B cell (primary cell): ENCODE results near the gene CFAP77. TPM values are rescaled to one million over a fixed set of nuclear protein-coding genes. Genes with fewer than 3 reads are reported as not detected.

Source experiments
- ATAC-seq: fragments of 200-7000 bp; cut with Tn5 transposase; one replicate; pipeline ENCODE4 v1.10.0; 2021; ENCODE audit warnings: low read depth, mild to moderate bottlenecking, moderate number of reproducible peaks, moderate library complexity
- CTCF ChIA-PET: fragments of 350-600 bp; sonication (Branson Sonifier 250); formaldehyde crosslinking; loops from one replicate; lab custom pipeline; 2021; ENCODE audit warnings: antibody characterized with exemption, inconsistent platforms; lab: Charles Lee
- POLR2A ChIA-PET: fragments of 350-600 bp; sonication (Branson Sonifier 250); formaldehyde crosslinking; loops from one replicate; lab custom pipeline; 2021; ENCODE audit warnings: antibody characterized with exemption; lab: Charles Lee
- DNase-seq: peaks from one replicate; pipeline ENCODE4 v3.0.0; 2013
- H2AFZ ChIP-seq: 2 replicates; pipeline ENCODE4 v1.6.1; 2012; ENCODE audit warnings: mild to moderate bottlenecking, low read depth, low read length; ENCODE audit not compliant: insufficient read depth, poor library complexity, severe bottlenecking
- H3K27ac ChIP-seq, 2 donors: 1 replicate in 1 of 2; 2 replicates in 1 of 2; pipeline ENCODE4 v1.5.1; 2012 to 2013; ENCODE audit warnings: low read length in 2 of 2, mild to moderate bottlenecking in 2 of 2, moderate library complexity in 1 of 2
- H3K27me3 ChIP-seq, 4 experiments: fragments of 200-600 bp in 1 of 4; sonication (generic) in 1 of 4; replicated peaks in 1 of 4; 1 replicate in 2 of 4; 2 replicates in 2 of 4; pipeline versions ENCODE4 v1.6.1 to v1.7.0; 2013 to 2016; ENCODE audit warnings: low read length in 3 of 4, mild to moderate bottlenecking in 2 of 4, mixed read lengths in 1 of 4, moderate library complexity in 1 of 4; ENCODE audit not compliant: insufficient read depth in 4 of 4, control insufficient read depth in 3 of 4; ENCODE audit errors: control extremely low read depth in 1 of 4
- H3K36me3 ChIP-seq, 2 experiments: replicated peaks in 1 of 2; 1 replicate in 1 of 2; 2 replicates in 1 of 2; pipeline versions ENCODE4 v1.6.1 to v1.7.1; 2013; ENCODE audit warnings: low read length in 1 of 2; ENCODE audit not compliant: insufficient read depth in 2 of 2, control insufficient read depth in 1 of 2; ENCODE audit errors: control extremely low read depth in 1 of 2, extremely low read depth in 1 of 2
- H3K4me1 ChIP-seq, 2 donors: fragments of 200-600 bp in 1 of 2; sonication (generic) in 1 of 2; 1 replicate in 1 of 2; 2 replicates in 1 of 2; pipeline versions ENCODE4 v1.5.1 to v1.6.1; 2013 to 2017; ENCODE audit warnings: low read length in 2 of 2; ENCODE audit not compliant: control insufficient read depth in 2 of 2, insufficient read depth in 2 of 2
- H3K4me2 ChIP-seq: replicated peaks from 2 replicates; pipeline ENCODE3; 2012; ENCODE audit warnings: mild to moderate bottlenecking, low read depth, low read length; ENCODE audit not compliant: poor library complexity, severe bottlenecking
- H3K4me3 ChIP-seq, 5 experiments: fragments of 200-600 bp in 1 of 5; sonication (generic) in 1 of 5; 1 replicate in 3 of 5; 2 replicates in 2 of 5; pipeline versions ENCODE4 v1.5.1 to v1.7.0; 2011 to 2016; ENCODE audit warnings: low read length in 4 of 5, mild to moderate bottlenecking in 4 of 5, low read depth in 2 of 5, control low read depth in 1 of 5, moderate library complexity in 1 of 5; ENCODE audit not compliant: insufficient read depth in 1 of 5; ENCODE audit errors: control extremely low read depth in 1 of 5, extremely low read depth in 1 of 5
- H3K79me2 ChIP-seq: fragments of 200-600 bp; sonication (generic); one replicate; pipeline ENCODE4 v1.6.0; 2016; ENCODE audit warnings: low read length; ENCODE audit not compliant: control insufficient read depth, insufficient read depth
- H3K9ac ChIP-seq: fragments of 200-600 bp; sonication (generic); 2 replicates; pipeline ENCODE4 v1.6.1; 2017; ENCODE audit warnings: mild to moderate bottlenecking, low read length, moderate library complexity
- H3K9me3 ChIP-seq, 3 donors: one replicate each; pipeline versions ENCODE4 v1.6.1 to v1.7.1; 2013; ENCODE audit warnings: low read length in 2 of 3; ENCODE audit not compliant: control insufficient read depth in 2 of 3, insufficient read depth in 1 of 3; ENCODE audit errors: control extremely low read depth in 1 of 3
- H4K20me1 ChIP-seq: 2 replicates; pipeline ENCODE4 v1.6.0; 2012; ENCODE audit warnings: mild to moderate bottlenecking, low read length; ENCODE audit not compliant: insufficient read depth, control insufficient read depth, poor library complexity, severe bottlenecking
- H3K27ac Mint-ChIP-seq: one replicate; pipeline ENCODE4 v1.8.0; 2021; ENCODE audit warnings: mixed read lengths
- H3K27me3 Mint-ChIP-seq: one replicate; pipeline ENCODE4 v1.8.0; 2021; ENCODE audit warnings: mixed read lengths
- H3K4me1 Mint-ChIP-seq: one replicate; pipeline ENCODE4 v1.8.0; 2021; ENCODE audit warnings: mixed read lengths
- H3K4me3 Mint-ChIP-seq: one replicate; pipeline ENCODE4 v1.8.0; 2021; ENCODE audit warnings: mixed read lengths
- H3K9me3 Mint-ChIP-seq: one replicate; pipeline ENCODE4 v1.8.0; 2022; ENCODE audit warnings: mixed read lengths; ENCODE audit not compliant: insufficient read depth
- EZH2 ChIP-seq: IDR thresholded peaks from 2 replicates; pipeline ENCODE4 v1.6.1; 2012; ENCODE audit warnings: borderline replicate concordance, low read depth, mild to moderate bottlenecking, moderate library complexity, low read length; ENCODE audit not compliant: insufficient read depth, poor library complexity, severe bottlenecking
- WGBS: methylation state at CpG from one replicate; pipeline ENCODE4 v1.1.5; 2013; ENCODE audit warnings: missing lambda C conversion rate; ENCODE audit not compliant: insufficient coverage; 5-methylcytosine and 5-hydroxymethylcytosine counted together
- intact Hi-C: fragments of 100-400 bp; cut with micrococcal nuclease; formaldehyde crosslinking; loops from one replicate; pipeline ENCODE4 v1.10.0; 2022
- polyA plus RNA-seq: library from polyadenylated mRNA; depleted of rRNA; stranded (reverse); fragments of >200 nt; gene quantifications from 2 replicates; pipeline ENCODE4 v1.2.3, GENCODE V29; 2012
- total RNA-seq, 2 donors: library from RNA; stranded (reverse); fragments of 120-200 nt in 1 of 2; gene quantifications; 1 replicate in 1 of 2; 2 replicates in 1 of 2; pipeline versions ENCODE4 v1.2.3 to v1.2.4, GENCODE V29; 2013 to 2022
- TF ChIP-seq, protein P1 (sequence below): fragments of 200-600 bp; IDR thresholded peaks from one replicate; pipeline ENCODE4 v1.8.0; 2022; ENCODE audit warnings: antibody characterized with exemption, mild to moderate bottlenecking

CFAP77 gene
- total and polyA plus RNA-seq, 2 donors (not counting 1 experiment from before 2014, with no cell fraction given), result not detected

DNA sequence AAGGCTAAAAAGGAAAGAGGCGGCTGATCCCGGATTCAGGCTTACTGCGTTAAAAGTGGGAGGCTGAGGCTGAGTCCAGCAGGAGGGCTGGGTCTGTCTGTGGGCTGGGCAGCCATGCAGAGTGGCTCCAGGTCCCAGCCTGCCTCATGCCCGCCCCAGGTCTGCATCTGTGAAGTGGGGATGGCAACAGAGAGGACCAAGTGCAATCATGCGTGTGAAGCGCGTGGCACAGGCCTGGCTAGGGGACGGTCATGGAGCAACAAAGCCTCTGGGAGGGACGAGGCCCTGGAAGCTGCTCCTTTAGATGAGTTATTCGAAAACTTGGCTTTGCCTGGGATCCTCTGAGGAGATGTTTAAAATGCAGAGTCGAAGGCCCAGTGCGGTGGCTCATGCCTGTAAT lies 142.0 kb downstream of the CFAP77 start:
- no peaks in the 10 kb centered on the region for H3K4me1 ChIP-seq
- H3K79me2 ChIP-seq, result no peaks in the 10 kb centered on the region
- peaks cover 0 to 5% (median 0%) of the 10 kb centered on the region in 3 donors for H3K9me3 ChIP-seq
- Mint-ChIP-seq H3K4me1 (peaks cover 2% of the 10 kb centered on the region), H3K27ac (no peak overlapping the region), H3K4me3 (no peak overlapping the region), H3K27me3 (peaks cover 16% of the 10 kb centered on the region), H3K9me3 (no peaks in the 10 kb centered on the region)
- 91% methylated on average over 12 of the region's 12 CpGs for WGBS
- no peak overlapping the region for H3K27ac ChIP-seq
- ChIA-PET CTCF (no interaction called here), POLR2A (no interaction called here)
- H3K4me2 ChIP-seq, result no peak overlapping the region
- no peaks in the 10 kb centered on the region for H4K20me1 ChIP-seq
- H3K4me3 ChIP-seq, result no peak overlapping the region
- DNase-seq (no peak), ATAC-seq (no peak)
- H3K36me3 ChIP-seq, result no peaks in the 10 kb centered on the region
- TF ChIP-seq, protein P1, sequence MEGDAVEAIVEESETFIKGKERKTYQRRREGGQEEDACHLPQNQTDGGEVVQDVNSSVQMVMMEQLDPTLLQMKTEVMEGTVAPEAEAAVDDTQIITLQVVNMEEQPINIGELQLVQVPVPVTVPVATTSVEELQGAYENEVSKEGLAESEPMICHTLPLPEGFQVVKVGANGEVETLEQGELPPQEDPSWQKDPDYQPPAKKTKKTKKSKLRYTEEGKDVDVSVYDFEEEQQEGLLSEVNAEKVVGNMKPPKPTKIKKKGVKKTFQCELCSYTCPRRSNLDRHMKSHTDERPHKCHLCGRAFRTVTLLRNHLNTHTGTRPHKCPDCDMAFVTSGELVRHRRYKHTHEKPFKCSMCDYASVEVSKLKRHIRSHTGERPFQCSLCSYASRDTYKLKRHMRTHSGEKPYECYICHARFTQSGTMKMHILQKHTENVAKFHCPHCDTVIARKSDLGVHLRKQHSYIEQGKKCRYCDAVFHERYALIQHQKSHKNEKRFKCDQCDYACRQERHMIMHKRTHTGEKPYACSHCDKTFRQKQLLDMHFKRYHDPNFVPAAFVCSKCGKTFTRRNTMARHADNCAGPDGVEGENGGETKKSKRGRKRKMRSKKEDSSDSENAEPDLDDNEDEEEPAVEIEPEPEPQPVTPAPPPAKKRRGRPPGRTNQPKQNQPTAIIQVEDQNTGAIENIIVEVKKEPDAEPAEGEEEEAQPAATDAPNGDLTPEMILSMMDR, result no peak
- TF ChIP-seq EZH2, result no peak
- no peak overlapping the region for H3K9ac ChIP-seq
- peaks cover 0 to 1% (median 0%) of the 10 kb centered on the region in 4 experiments for H3K27me3 ChIP-seq
- intact Hi-C loops, result no loop called here
- no peak overlapping the region for H2AFZ ChIP-seq

DNA sequence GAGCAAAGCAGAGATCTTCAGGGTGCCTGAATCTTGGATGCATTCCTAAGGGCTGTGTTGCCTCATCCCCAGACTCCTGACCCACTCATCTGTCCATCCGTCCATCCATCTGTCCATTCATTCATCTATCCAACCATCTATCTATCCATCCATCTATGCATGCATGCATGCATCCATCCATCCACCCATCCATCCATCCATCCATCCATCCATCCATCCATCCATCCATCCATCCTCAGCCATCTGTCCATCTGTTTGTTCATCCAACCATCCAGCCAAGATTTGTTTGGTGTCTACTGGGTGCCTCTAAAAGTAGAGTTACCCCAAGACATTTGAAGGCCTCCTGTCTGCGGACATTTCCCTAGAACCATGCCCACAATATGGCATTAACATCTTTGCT lies 144.7 kb downstream of the CFAP77 start:
- CTCF ChIA-PET, result interaction anchor here (0.5 kb wide), 1 partner anchor 583 kb away, joined by 3 read pairs; no protein-coding TSS in a partner anchor
- intact Hi-C loops, result no loop called here

More for the DNA sequence above, 144.7 kb downstream of the CFAP77 start:
- no peak for TF ChIP-seq EZH2
- TF ChIP-seq, protein P1, result no peak
- H3K9ac ChIP-seq, result no peak overlapping the region
- POLR2A ChIA-PET, result no interaction called here
- H3K4me3 ChIP-seq, result no peak overlapping the region
- Mint-ChIP-seq H3K4me3 (no peak overlapping the region), H3K4me1 (no peaks in the 10 kb centered on the region), H3K27ac (no peak overlapping the region), H3K27me3 (peaks cover 24% of the 10 kb centered on the region), H3K9me3 (peaks cover 2% of the 10 kb centered on the region)
- H3K9me3 ChIP-seq, result peaks cover 0 to 5% (median 0%) of the 10 kb centered on the region in 3 donors
- H3K4me1 ChIP-seq, result no peaks in the 10 kb centered on the region
- H3K27ac ChIP-seq, result no peak overlapping the region
- 80% methylated on average over 1 of the region's 2 CpGs for WGBS
- no peak overlapping the region for H3K4me2 ChIP-seq
- no peak for ATAC-seq
- no peak overlapping the region for H2AFZ ChIP-seq
- no peak for DNase-seq
- no peaks in the 10 kb centered on the region for H3K27me3 ChIP-seq
- no peaks in the 10 kb centered on the region for H3K36me3 ChIP-seq
- H4K20me1 ChIP-seq, result no peaks in the 10 kb centered on the region
- H3K79me2 ChIP-seq, result no peaks in the 10 kb centered on the region
